ENCODE results near the gene SSX2IP. TPM values are rescaled to one million over a fixed set of nuclear protein-coding genes. Genes with fewer than 3 reads are reported as not detected.

SSX2IP gene
- total RNA-seq, 1 donor from 2014 or later: 11.9 TPM

- intact Hi-C loops (cut with micrococcal nuclease): no loop called here
- H3K4me3 ChIP-seq: no peak overlapping the region
- H3K27ac ChIP-seq (replicated peaks): no peak overlapping the region
- TF ChIP-seq, protein P1, sequence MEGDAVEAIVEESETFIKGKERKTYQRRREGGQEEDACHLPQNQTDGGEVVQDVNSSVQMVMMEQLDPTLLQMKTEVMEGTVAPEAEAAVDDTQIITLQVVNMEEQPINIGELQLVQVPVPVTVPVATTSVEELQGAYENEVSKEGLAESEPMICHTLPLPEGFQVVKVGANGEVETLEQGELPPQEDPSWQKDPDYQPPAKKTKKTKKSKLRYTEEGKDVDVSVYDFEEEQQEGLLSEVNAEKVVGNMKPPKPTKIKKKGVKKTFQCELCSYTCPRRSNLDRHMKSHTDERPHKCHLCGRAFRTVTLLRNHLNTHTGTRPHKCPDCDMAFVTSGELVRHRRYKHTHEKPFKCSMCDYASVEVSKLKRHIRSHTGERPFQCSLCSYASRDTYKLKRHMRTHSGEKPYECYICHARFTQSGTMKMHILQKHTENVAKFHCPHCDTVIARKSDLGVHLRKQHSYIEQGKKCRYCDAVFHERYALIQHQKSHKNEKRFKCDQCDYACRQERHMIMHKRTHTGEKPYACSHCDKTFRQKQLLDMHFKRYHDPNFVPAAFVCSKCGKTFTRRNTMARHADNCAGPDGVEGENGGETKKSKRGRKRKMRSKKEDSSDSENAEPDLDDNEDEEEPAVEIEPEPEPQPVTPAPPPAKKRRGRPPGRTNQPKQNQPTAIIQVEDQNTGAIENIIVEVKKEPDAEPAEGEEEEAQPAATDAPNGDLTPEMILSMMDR (IDR thresholded peaks at IDR 0.05; ENCODE audit: borderline replicate concordance): no peak
- no peak for DNase-seq
- no peaks in the 10 kb centered on the region for H3K36me3 ChIP-seq
- H3K4me1 ChIP-seq: peaks cover 11% of the 10 kb centered on the region
- H3K27me3 ChIP-seq (ENCODE audit: low read depth): peaks cover 9% of the 10 kb centered on the region
- no peaks in the 10 kb centered on the region for H3K9me3 ChIP-seq (replicated peaks)
These were observed 9.8 kb upstream of the SSX2IP start for GRCh38 chr1:84700070-84700469.

DNA sequence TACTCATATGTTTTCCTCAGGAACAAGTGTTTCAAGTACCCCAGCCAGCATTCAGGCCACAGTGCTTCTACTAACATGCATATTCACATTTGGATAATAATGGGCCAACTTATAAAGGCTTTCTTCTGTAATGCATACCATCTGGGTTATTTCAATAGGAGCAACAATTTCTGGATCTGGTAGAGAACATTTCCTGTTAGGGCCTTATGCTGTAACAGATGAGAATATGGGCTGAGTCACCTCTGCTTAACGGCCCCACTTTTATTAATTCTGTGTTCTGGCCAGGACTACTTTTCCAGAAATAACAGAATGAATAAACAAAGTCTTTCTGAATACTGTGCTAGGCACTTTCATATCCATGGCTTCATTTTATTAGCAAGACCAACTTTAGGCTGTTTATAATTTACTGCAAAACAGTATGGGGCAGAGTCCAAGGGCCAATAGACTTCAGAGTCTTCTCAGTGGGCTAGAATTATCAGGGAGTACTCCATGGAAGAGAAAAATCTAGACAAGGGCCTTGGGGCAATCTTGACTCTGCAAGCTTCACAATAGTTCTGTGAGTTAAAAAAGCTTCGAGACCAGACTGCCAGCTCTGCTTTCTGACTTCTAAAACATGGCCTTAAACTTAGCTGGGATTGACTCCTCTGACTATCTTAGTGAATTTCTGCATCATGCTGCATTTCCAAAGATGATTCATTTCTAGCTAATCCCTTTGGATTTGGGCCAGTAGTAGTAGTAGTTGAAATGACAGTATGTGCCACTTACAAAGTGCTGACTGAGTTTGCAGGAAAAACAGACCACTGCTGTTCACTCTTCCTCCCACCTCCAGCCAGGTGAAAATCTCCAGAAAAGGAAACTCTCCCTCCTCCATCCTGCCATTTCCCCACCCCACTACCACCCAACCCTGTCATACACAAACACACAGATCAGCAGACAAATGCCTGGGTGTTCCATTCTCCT, 8.2 kb upstream of the SSX2IP start:
- TF ChIP-seq, protein P1 (IDR thresholded peaks at IDR 0.05; ENCODE audit: borderline replicate concordance): no peak
- no peak for DNase-seq
- intact Hi-C loops (cut with micrococcal nuclease): no loop called here
- Histone ChIP-seq H3K27me3 (ENCODE audit: low read depth) (no peaks in the 10 kb centered on the region), H3K27ac (replicated peaks) (peak overlapping the region; percentile 59), H3K36me3 (no peaks in the 10 kb centered on the region), H3K4me3 (no peak overlapping the region), H3K9me3 (replicated peaks) (no peaks in the 10 kb centered on the region), H3K4me1 (peaks cover 11% of the 10 kb centered on the region)

DNA sequence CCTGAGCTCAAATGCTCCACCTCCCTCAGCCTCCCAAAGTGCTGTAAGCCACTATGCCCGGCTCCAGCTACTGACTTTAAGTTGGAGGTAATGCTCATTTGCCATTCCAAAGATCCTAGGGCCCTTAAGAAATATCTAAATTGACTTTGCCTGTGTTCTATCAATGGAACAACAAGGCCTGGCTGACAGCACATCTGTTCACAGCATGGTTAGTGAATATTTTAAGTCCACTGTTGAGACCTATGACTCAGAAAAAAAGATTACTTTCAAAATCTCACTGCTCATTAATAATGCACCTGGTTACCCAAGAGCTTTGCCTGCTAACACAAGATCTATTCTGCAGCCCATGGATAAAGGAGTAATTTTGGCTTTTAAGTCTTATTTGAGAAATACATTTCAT, 3.5 kb upstream of the SSX2IP start:
- H3K36me3 ChIP-seq: no peaks in the 10 kb centered on the region
- TF ChIP-seq, protein P1 (IDR thresholded peaks at IDR 0.05; ENCODE audit: borderline replicate concordance): no peak
- peaks cover 29% of the 10 kb centered on the region for H3K4me1 ChIP-seq
- H3K9me3 ChIP-seq (replicated peaks): no peaks in the 10 kb centered on the region
- H3K4me3 ChIP-seq: no peak overlapping the region
- no peak for DNase-seq
- no peak overlapping the region for H3K27ac ChIP-seq (replicated peaks)
- intact Hi-C loops (cut with micrococcal nuclease): no loop called here
- H3K27me3 ChIP-seq (ENCODE audit: low read depth): no peaks in the 10 kb centered on the region

DNA sequence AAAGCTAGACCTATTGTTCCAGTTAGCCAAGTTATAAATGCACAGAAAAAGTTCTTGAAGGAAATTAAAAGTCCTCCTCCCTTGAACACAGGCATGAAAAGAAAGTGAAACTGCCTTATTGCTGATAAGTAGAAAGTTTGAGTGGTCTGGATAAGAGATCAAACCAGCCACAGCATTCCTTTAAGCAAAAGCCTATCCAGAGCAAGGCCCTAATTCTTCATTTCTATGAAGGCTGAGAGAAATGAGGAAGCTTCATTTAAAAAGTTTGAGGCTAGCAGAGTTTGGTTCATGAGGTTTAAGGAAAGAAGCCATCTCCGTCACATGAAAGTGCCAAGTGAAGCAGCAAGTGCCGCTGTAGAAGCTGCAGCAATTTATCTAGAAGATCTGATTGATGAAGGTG, 2.7 kb upstream of the SSX2IP start:
- H3K4me3 ChIP-seq: no peak overlapping the region
- no peak overlapping the region for H3K27ac ChIP-seq (replicated peaks)

DNA sequence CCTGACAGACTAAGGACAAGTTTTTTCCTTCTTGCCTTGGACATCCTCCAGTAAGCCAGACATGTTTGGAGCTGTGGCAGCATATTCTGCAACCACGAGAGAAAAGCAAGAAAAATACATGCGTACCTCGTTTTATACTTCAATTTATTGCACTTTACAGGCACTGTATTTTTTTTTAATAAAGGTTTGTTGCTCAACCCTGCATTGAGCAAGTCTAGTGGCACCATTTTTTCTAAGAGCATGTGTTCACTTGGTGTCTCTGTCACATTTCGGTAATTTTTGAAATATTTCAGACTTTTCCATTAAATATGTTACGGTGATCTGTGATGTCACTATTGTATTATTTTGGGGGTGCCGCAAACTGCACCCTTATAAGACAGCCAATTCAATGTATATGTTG, 2.1 kb upstream of the SSX2IP start:
- Histone ChIP-seq H3K4me3 (no peak overlapping the region), H3K9me3 (replicated peaks) (no peaks in the 10 kb centered on the region), H3K36me3 (no peaks in the 10 kb centered on the region), H3K4me1 (peaks cover 32% of the 10 kb centered on the region), H3K27ac (replicated peaks) (no peak overlapping the region), H3K27me3 (ENCODE audit: low read depth) (no peaks in the 10 kb centered on the region)
- intact Hi-C loops (cut with micrococcal nuclease): no loop called here
- TF ChIP-seq, protein P1 (IDR thresholded peaks at IDR 0.05; ENCODE audit: borderline replicate concordance): no peak
- no peak for DNase-seq

More for the DNA sequence above, 2.7 kb upstream of the SSX2IP start:
- Histone ChIP-seq H3K36me3 (no peaks in the 10 kb centered on the region), H3K27me3 (ENCODE audit: low read depth) (no peaks in the 10 kb centered on the region), H3K9me3 (replicated peaks) (no peaks in the 10 kb centered on the region), H3K4me1 (peaks cover 31% of the 10 kb centered on the region)
- intact Hi-C loops (cut with micrococcal nuclease): no loop called here
- DNase-seq: no peak
- TF ChIP-seq, protein P1 (IDR thresholded peaks at IDR 0.05; ENCODE audit: borderline replicate concordance): no peak

All from left ventricle myocardium inferior (tissue), 1 donor.